Measurements from ENCODE around the gene DENND2C. TPM values are rescaled to one million over a fixed set of nuclear protein-coding genes. Genes with fewer than 3 reads are reported as not detected.

Gene DENND2C
- total and polyA plus RNA-seq, 2 of the 13 experiments (the other 11 are each of a cell fraction or from before 2014, with no cell fraction given) = 0.08 to 0.33 TPM

DNA sequence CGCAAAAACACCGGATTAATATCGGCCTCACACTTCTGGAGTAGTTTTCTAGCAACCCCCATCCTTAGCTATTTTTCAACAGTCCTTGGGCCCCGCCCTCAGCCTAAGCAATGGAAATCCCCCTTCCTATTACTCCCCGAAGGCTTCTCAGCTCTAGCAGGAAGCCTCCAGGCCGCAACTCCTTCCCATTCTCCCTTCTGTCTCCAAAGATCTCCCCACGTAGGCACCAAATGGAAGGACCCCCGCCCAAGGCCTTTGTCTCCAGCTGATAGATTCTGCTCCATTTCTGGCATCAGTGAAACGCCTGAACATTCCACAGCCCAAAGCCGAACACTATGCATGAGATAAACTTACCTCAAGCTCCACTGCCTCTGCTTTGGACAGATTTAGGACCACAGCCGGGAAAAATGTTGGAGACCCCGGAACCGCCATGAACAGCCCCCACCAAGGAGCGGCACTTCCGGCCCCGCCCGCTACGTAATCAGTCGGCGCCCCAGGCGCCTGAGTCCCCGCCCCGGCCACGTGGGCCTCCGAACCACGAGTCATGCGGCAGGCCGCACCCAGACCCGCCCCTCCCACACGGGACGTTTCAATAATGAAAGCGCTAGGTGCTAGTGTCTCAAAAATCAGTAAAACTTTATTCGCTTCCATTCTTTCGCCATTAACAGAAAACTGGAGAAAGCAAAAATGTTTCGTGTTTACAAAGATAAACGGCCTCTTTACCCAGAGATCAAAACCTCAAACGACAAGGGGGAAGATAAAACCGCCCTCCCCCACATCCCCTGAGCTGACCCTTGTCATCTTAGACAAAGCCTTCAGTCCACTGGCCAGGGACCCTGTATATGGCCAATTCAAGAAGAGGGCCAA is 46.7 kb upstream of the DENND2C start, which contains the start of gene NRAS (continued):
- TF ChIP-seq, protein P1, sequence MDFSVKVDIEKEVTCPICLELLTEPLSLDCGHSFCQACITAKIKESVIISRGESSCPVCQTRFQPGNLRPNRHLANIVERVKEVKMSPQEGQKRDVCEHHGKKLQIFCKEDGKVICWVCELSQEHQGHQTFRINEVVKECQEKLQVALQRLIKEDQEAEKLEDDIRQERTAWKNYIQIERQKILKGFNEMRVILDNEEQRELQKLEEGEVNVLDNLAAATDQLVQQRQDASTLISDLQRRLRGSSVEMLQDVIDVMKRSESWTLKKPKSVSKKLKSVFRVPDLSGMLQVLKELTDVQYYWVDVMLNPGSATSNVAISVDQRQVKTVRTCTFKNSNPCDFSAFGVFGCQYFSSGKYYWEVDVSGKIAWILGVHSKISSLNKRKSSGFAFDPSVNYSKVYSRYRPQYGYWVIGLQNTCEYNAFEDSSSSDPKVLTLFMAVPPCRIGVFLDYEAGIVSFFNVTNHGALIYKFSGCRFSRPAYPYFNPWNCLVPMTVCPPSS (IDR thresholded peaks at IDR 0.05) = no peak
- TF ChIP-seq ZNF773 (CRISPR knock-in tag; IDR thresholded peaks at IDR 0.05; ENCODE audit: borderline replicate concordance) = no peak
- peak; percentile 58; the same call in 1 of the 2 replicates for TF ChIP-seq TAF1 (CRISPR knock-in tag; IDR thresholded peaks at IDR 0.05)
- TF ChIP-seq, protein P2, sequence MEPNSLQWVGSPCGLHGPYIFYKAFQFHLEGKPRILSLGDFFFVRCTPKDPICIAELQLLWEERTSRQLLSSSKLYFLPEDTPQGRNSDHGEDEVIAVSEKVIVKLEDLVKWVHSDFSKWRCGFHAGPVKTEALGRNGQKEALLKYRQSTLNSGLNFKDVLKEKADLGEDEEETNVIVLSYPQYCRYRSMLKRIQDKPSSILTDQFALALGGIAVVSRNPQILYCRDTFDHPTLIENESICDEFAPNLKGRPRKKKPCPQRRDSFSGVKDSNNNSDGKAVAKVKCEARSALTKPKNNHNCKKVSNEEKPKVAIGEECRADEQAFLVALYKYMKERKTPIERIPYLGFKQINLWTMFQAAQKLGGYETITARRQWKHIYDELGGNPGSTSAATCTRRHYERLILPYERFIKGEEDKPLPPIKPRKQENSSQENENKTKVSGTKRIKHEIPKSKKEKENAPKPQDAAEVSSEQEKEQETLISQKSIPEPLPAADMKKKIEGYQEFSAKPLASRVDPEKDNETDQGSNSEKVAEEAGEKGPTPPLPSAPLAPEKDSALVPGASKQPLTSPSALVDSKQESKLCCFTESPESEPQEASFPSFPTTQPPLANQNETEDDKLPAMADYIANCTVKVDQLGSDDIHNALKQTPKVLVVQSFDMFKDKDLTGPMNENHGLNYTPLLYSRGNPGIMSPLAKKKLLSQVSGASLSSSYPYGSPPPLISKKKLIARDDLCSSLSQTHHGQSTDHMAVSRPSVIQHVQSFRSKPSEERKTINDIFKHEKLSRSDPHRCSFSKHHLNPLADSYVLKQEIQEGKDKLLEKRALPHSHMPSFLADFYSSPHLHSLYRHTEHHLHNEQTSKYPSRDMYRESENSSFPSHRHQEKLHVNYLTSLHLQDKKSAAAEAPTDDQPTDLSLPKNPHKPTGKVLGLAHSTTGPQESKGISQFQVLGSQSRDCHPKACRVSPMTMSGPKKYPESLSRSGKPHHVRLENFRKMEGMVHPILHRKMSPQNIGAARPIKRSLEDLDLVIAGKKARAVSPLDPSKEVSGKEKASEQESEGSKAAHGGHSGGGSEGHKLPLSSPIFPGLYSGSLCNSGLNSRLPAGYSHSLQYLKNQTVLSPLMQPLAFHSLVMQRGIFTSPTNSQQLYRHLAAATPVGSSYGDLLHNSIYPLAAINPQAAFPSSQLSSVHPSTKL (CRISPR knock-in tag; IDR thresholded peaks at IDR 0.05) = peak; percentile 67
- peak; percentile 59 for TF ChIP-seq PHF5A (CRISPR knock-in tag; IDR thresholded peaks at IDR 0.05; ENCODE audit: low read depth, unreplicated experiment)
- no peak for TF ChIP-seq HNF4G (IDR thresholded peaks at IDR 0.05; ENCODE audit: borderline replicate concordance, low read depth, low read length)
- 0 out of 2 replicates have a peak, but pooled peaks have one; percentile 30 for TF ChIP-seq HNF4G (CRISPR knock-in tag; IDR thresholded peaks at IDR 0.05; ENCODE audit: borderline replicate concordance, low read depth)
- TF ChIP-seq GATAD1 (CRISPR knock-in tag; IDR thresholded peaks at IDR 0.05) = peak; percentile 95
- no peak for TF ChIP-seq NCOA5 (CRISPR knock-in tag; IDR thresholded peaks at IDR 0.05)
- TF ChIP-seq ZNF619 (CRISPR knock-in tag; IDR thresholded peaks at IDR 0.05) = no peak
- TF ChIP-seq, protein P3, sequence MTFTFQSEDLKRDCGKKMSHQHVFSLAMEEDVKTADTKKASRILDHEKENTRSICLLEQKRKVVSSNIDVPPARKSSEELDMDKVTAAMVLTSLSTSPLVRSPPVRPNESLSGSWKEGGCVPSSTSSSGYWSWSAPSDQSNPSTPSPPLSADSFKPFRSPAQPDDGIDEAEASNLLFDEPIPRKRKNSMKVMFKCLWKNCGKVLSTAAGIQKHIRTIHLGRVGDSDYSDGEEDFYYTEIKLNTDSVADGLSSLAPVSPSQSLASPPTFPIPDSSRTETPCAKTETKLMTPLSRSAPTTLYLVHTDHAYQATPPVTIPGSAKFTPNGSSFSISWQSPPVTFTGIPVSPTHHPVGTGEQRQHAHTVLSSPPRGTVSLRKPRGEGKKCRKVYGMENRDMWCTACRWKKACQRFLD (CRISPR knock-in tag; IDR thresholded peaks at IDR 0.05; ENCODE audit: borderline replicate concordance) = 0 out of 2 replicates have a peak, but pooled peaks have one; percentile 22
- TF ChIP-seq NR2F6 (IDR thresholded peaks at IDR 0.05) = no peak
- TF ChIP-seq NR2F6 (CRISPR knock-in tag; IDR thresholded peaks at IDR 0.05) = peak; percentile 44
- TF ChIP-seq LCORL (IDR thresholded peaks at IDR 0.05) = no peak
- TF ChIP-seq LCORL (CRISPR knock-in tag; IDR thresholded peaks at IDR 0.05) = peak; percentile 57; the same call in 1 of the 2 replicates
- TF ChIP-seq TBX2 (CRISPR knock-in tag; IDR thresholded peaks at IDR 0.05; ENCODE audit: borderline replicate concordance) = no peak; the same call in 1 of the 2 replicates
- peak; percentile 9 for TF ChIP-seq ZNF781 (CRISPR knock-in tag; IDR thresholded peaks at IDR 0.05; ENCODE audit: borderline replicate concordance, not compliant biosample characterization)
- TF ChIP-seq ZNF160 (CRISPR knock-in tag; IDR thresholded peaks at IDR 0.05) = no peak
- no peak for TF ChIP-seq ZNF672 (CRISPR knock-in tag; IDR thresholded peaks at IDR 0.05)
- TF ChIP-seq TOPORS (CRISPR knock-in tag; IDR thresholded peaks at IDR 0.05) = peak; percentile 66; the same call in 1 of the 2 replicates
- no peak for TF ChIP-seq CBX2 (IDR thresholded peaks at IDR 0.05; ENCODE audit: low read depth, low read length)
- no peak for TF ChIP-seq CBX2 (CRISPR knock-in tag; IDR thresholded peaks at IDR 0.05; ENCODE audit: low read depth)
- TF ChIP-seq ZNF761 (CRISPR knock-in tag; conservative IDR thresholded peaks at IDR 0.05) = no peak
- TF ChIP-seq PPARG (CRISPR knock-in tag; conservative IDR thresholded peaks at IDR 0.05) = no peak
- no peak for TF ChIP-seq ZBTB8A (CRISPR knock-in tag; IDR thresholded peaks at IDR 0.05; ENCODE audit: borderline replicate concordance, low read depth)
- no peak for TF ChIP-seq ZNF775 (CRISPR knock-in tag; IDR thresholded peaks at IDR 0.05; ENCODE audit: borderline replicate concordance)
